Stimulated activated CD4-positive, alpha-beta T cell treated with anti-CD3 and anti-CD28 coated beads, Interleukin-15, amount 100 ng/mL, for 1 hour (primary cell): ENCODE measurements around the gene FLNC.

Experiments used
- DNase-seq, 2 donors: peaks; one replicate each; pipeline ENCODE4 v3.0.0-alpha.2; 2020; ENCODE audit warnings: low read depth in 1 of 2, low spot score in 1 of 2

Gene FLNC

DNA sequence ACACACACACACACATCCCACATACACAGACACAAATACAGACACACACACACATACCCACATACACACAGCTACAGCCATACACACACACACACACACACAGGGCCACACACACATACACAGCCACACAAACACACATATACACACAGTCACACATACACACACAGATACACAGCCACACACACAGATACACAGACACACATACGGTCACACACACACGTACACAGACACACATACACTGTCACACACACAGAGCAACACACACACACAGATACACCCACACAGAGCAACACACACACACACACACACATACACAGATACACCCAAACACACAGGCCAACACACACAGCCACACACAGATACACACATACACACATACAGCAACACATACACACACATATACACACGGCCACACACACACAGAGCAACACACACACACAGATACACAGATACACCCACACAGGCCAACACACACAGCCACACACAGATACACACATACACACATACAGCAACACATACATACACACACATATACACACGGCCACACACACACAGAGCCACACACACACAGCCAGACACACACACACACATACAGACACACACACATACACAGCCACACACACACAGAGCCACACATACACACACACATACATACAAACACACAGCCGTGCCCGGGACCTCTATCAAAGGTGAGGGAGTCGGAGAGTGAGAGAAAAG, 58.0 kb downstream of the FLNC start:
- no peak for DNase-seq

DNA sequence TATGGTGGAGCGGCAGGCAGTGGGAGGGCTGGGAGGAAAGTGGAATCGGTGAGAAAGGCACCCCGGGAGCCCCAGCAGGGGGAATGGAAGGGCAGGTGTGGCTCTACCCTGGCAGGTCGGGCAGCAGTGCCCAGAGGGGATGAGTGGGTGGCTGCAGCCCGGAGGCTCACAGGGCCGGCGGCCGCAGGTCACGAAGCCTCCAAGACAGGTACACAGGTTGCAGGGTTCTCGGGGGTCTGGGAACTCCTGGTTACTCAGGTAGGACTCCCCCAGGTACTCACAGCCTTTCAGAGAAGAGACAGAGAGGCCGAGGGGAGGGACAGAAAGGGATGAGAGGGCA, 58.5 kb downstream of the FLNC start:
- no peak for DNase-seq

DNA sequence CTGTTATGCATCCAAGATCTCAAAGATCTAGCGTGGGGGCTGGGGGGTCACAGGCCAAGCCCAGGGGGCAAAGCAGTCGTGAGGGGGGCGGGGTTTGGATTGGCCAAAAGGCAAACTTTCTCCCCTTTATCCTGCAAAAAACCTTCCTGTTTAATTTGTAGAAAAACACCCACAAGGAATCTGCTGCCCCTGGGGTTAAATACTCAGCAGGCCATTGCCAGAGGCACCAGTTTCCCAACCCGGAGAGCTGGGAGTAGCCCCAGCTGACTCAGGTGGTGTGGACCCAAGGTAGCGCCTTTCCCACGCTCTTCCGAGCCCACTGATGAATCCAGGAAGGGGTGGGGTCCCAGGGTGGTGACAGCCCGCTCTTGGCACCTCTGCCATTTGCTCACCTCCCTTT, 58.9 kb downstream of the FLNC start:
- DNase-seq, result no peak

DNA sequence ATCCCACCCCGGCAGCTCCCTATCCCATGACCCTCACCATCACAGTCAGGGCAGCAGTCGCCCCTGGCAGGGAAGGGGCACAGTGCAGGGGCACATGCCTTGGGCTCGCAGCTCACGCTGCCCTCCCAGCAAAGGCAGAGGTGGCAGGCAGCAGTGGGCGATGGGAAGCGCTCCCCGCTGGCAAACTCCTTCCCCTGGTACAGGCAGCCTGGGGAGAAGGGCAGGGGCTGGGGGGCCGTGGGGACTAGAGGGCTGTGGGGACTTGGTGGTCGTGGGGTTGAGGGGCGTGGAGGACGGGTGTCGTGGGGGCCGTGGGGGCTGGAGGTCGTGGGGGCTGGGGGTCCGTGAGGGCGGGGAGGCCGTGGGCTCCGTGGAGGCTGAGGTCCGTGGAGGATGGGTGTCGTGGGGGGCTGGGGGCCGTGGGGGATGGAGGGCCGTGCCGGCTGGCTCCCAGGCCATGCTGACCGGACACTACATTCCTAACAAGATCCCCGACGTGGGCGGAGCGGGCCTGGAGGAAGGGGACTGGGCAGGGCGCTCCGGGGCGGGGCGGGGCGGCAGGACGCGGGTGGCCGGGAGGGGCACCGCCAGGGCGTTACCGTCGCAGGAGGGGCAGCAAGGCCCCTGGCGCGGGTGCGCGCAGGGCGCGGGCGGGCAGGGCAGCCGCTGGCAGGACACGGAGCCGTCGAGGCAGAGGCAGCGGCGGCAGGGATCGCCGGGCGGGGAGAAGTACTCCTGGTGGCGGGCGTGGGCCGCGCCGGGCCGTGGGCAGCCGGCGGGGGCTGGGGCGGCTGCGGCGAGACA, 60.3 kb downstream of the FLNC start:
- DNase-seq, result no peak

DNA sequence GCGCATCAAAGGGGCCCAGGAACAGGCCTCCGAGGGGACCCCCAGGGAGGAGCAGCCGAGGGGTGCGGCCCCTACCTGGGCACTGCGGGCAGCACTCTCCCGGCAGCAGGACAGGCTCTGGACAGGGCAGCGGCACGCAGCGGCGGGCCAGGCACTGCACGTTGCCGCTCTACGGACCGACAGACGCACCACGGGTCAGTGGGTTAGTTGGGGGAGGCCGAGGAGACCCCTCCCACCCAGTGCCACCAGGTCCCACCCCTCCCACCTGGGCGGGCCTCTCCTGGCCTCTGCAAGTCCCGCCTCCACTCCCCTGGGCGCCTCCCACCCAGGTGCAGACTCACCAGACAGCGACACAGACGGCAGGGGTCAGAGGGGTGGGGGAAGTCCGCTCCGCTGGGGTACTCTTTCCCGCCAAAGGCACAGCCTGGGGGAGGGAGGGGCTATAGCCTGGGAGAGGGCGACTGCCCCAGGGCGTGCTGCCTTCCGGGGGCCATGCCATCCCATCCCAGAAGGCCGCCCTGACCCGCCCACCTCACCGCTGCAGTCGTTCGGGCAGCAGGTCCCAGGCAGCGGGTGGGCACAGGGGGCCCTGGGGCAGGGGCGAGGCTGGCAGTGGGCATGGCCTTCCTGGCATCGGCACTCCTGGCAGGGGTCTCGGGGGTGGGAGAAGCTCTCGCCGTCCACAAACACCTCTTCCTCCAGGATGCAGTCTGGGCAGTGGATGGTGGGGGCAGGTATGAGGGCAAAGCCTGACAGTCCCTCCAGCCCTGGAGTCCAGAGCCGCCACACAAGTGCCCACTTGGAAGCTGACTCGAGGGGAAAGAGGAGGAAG, 61.1 kb downstream of the FLNC start:
- DNase-seq, result no peak

DNA sequence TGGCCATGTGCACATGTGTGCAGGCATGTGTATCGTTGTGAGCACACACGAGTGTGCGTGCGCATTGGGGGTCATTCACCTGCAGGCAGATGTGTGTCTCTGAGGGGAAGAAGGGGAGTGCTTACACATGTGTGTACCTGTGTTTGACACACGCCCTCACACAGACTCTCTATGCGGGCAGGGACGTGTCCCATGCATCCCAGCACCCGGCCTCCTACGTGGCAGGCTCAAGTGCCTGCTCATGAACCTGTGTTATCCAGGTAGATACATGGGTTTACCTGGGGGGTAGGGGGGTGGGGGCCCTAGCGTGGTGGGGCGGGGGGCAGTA, 61.7 kb downstream of the FLNC start:
- no peak for DNase-seq

GRCh38 chr7:128892521-128893250, 62.5 kb downstream of the FLNC start:
- no peak for DNase-seq

DNA sequence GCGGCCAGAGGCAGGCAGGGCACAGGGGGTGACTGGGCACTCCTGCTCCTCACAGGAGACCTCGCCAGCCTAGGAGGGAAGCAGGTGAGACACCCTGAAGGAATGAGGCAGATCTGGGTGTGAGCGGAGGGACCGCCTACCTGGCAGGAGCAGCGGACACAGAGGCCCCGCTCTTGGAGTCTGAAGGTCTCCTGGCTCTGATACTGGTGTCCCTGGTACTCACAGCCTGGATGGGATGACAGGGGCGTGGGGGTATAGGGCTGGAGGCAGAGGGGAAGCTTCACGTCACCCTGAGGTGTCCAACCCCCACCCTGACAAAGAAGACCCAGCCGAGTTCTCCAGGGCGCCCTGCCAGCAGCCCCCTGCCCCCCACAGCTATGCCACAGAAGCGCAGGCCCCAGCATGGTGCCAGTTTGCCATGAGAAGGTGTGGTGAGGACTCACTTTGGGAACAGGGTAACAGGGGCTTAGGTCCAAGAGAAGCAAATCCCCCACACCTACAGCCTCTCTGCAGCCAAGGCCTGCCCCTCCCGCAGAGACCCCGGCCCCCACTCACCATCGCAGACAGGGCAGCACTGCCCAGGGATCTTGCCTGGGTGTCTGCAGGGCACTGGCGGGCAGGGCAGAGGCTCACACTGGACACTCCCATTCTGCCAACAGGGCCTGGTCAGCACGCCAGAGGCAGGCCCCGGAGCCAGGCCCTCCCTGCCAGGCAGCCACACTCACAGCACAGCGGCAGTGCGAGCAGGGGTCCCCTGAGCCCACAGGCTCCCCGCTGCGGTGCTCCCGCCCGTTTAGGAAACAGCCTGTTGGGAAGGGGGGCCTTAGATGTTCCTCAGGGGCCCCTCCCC, 63.3 kb downstream of the FLNC start:
- no peak for DNase-seq

GRCh38 chr7:128894101-128894440, 63.9 kb downstream of the FLNC start:
- no peak for DNase-seq

GRCh38 chr7:128895320-128895719, 65.1 kb downstream of the FLNC start:
- no peak for DNase-seq

DNA sequence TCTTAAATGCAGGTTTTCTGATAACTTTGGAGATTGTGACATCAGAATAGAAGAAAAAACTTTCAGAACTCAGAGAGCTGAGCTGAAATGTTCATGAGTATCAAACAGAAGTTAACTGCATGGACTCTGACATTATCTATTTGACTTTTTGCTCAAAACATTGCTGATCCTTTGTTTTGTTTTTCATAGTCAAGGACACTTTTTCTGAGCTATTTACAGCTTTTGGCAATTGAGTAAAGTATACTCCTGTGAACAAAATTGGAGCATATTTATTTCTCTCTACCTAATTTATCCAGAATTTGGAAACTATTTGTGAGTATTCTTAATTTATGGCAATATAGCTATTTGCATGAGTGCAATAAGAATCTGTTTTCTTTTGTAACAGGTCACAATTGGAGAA, 69.2 kb downstream of the FLNC start:
- DNase-seq, result no peak

DNA sequence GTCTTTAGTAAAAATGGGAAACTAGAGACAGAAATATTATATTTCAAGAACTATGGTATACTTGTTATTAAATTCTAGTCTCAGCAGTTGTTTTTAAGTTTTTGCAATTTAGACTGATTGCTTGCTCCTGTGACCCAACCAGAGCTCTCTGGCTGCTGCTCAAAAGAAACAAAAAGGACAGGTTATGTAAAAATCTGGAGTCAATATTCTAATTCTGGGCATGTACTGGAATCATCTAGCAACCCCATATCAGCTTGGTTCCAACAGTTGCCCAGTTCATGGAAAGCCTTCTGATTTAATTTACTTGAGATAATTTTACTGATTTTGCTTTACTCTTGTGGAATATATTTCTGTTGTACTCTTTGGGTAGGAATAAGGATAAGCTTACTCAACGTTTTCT, 70.0 kb downstream of the FLNC start:
- no peak for DNase-seq

DNA sequence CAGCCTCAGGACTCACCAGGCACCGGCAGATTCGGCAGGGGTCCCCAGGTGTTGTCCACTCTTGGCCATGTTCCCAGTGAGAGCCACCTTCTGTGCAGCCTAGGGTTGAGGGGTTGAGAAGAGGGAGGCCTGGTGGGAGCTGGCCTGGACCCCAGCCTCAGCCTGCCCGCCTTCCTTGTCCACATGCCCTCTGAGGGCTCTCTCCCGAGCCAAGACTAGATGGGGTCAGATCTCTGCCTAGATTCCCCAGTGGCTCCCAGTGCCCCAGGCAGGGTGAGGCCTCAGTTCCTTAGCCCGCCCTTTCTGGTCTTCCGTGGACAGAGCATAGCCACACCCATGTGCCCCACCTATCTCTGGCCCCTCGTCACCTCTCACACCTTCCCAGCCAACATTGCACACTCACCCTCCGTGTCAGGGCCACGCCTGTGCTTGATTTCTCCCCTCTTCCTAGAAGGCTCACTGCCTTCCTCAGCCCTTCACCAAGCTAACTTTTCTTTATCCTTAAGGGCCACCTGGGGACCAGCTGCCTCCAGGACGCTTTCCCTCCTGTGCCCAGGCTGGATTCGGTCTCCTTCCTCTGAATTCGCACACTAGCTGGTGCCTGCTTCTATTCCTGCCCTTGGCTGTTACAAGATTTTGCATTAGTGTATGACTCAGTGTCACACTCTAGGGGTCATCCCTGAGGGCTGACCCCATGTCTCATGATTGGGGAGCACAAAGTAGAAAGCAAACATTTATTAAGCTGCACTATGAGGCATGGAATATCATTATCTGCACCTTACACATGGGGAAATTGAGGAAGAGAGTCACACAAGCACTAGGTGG, 72.8 kb downstream of the FLNC start:
- DNase-seq, result no peak

GRCh38 chr7:128903621-128904361, 73.6 kb downstream of the FLNC start:
- no peak for DNase-seq

- no peak for DNase-seq
Observed at GRCh38 chr7:128904381-128905197, 74.4 kb downstream of the FLNC start.

DNA sequence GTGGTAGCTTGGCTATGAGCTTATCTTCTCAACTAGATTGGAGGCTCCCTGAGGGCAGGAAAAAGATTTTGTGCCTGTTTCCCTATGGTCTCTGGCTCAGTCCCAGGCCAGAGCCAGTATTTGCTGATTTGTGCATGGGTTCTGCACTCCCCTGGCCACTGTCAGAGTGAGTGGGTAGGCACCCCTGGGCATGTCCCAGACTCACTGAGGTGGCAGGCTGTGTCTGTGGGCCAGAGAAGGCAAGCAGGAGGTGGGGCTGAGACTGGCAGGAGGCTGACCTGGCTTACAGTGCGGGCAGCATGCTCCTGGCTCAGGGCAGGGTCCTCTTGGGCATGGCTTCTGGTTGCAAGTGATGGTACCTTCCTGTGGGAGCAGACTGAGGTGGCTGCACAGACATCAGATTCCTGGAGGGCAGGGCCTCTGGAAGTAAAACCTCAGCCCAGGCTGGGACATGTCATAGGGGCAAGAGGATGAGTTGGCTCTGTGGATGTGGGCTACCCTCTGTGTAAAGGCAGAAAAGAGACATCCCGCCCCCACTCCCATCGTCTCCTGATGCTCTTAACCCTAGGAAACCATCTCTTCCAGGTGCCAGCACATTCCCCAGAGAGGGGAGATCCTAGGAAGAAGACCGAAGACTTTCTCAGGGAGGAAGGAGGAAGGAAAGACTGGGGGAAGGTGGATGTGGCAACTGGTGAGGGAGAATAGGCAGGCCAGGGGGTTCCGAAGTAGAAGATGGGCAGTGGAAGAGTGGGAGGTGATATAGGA, 76.0 kb downstream of the FLNC start:
- DNase-seq, result no peak

DNA sequence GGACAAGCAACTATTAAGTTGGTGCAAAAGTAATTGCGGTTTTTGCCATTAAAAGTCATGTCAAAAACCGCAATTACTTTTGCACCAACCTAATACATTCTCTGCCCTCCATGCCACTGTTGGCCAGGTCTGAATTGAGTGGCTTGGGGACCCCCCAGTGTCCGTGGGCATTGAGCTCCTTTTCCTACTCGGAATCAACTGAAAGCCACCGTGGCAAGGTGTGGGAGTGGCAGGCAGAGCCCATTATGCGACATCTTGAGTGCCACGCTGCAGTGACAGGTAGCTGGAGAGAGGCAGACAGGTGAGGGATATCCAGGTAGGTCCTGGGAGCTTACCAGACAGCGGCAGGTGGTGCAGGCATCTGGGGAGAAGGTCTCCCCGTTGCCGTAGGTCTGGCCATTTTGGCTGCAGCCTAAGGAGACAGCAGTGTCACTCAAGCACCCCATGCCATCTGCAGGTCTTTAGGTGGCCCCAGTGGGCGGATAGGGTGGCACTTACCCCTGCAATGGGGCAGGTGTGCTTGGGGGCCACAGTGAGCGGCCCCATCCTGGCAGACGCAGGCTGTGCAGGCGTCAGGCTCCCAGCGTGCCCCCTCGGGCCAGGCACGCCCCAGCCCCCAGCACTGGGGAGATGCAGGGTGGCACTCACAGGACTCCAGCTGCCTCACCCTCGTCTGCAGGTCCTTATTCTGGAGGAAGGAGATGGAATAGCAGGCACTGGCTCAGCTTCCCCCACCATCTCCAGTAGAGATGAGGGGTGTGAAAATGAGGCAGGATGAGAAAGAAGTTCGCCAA, 76.8 kb downstream of the FLNC start:
- DNase-seq, result no peak
